Activated CD8-positive, alpha-beta memory T cell treated with anti-CD3 and anti-CD28 coated beads for 4 hours (primary cell): ENCODE data around the gene MNX1.

Experiments used
- DNase-seq, 2 donors: peaks; one replicate each; pipeline ENCODE4 v3.0.0-alpha.2; 2020; ENCODE audit warnings: low read depth in 2 of 2

MNX1 gene

DNA sequence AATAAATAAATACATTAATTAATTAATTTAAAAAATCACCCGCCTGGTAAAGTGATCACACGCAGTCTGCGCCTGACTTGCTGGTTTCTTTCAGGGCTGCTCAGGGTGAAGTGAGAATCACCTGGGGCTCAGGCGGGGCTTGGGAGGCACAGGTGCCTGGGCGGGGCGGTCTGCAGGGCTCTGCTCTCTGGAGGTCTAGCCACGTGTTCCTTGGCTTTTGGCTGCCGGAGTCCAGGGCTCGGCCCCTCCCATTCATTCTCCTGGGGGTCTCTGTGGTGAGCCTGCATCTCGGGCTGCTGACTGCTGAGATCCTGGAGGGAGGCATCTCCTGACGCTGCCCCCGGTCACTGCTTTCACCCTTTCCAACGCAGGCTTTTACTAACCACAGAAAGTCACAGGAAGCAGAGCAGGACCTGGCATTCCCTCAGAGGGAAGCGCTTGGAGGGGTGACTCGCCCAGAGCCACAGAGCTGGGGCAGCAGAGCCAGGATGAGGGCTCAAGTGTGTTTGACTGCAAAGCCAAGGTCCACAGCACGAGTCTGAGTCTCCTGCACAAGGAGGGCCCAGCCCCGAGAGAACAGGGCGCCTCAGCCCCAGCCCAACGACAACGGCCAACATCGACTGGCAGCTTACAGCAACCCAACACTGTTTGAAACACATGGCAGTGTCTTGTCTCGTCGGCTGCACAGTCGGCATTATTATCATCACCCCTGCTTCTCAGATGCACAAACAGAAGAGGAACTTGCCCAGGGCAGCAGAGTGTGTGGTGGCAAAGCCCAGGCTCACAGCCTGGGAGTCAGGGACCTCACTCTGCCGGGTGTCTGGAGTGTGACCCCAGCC is 22.4 kb upstream of the MNX1 start:
- DNase-seq: no peak

DNA sequence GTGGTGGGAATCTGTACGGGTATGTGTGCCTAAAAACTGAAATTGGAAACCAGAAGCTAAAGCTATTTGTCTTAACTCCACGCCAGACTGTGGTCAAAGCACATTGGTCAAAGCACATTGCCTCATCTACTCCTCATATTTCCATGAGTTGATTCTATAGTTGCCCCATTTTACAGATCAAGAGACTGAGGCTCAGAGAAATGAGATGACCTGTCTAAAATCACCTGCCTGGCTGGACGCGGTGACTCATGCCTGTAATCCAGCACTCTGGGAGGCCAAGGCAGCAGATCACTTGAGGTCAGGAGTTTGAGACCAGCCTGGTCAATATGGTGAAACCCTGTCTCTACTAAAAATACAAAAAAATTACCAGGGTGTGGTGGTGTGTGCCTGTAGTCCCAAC is 21.7 kb upstream of the MNX1 start:
- no peak for DNase-seq

DNA sequence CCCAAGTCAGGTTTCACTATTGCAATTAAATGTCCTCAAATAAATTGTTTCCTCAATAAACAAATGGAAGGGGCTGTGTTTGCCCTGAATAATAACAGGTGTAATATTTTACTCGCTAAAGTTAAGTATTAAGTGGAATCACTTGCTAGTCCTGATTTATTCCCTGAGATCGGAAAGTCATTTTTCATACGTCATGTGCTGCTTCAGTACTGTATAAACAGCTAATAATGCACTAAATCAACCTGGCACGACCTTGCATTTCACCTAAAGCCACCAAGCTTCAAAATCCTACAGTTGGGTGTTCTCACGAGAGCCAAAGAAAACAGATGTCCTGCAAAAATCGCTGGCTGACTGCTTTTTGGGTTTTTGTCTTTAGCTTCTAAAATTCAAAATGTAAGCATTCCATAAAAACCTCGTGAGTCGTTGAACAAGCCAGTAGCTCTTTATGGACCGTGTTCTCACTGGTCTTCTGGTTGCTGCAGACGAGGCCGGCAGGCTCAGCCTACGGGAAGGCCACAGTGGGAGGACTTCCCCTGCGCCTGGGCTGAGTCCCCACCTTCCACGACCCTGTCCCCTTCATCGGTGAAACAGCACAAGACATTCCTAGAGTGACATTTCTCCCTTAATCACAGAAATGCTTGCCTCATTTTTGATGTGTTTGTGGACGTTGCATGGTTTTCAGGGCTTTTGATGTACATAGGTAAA is 17.9 kb upstream of the MNX1 start:
- DNase-seq: no peak

- DNase-seq: no peak
Observed at GRCh38 chr7:157027568-157028198, 17.2 kb upstream of the MNX1 start.

- no peak for DNase-seq
Observed at GRCh38 chr7:157024716-157025115, 14.3 kb upstream of the MNX1 start.

DNA sequence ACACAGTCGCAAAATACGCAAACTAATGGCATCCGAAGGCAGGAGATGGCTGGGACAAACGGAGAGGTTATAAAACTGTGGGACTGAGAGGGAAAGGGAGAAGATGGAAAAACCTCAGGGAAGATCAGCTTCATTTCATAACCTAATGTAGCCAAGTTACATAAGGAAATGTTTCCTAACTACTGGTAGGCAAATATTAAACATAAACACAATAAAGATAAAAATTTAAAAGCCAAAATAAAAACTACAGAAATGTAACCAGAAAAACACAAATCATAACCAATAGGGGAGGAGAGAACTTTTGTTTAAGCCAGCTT is 13.1 kb upstream of the MNX1 start:
- DNase-seq: no peak

DNA sequence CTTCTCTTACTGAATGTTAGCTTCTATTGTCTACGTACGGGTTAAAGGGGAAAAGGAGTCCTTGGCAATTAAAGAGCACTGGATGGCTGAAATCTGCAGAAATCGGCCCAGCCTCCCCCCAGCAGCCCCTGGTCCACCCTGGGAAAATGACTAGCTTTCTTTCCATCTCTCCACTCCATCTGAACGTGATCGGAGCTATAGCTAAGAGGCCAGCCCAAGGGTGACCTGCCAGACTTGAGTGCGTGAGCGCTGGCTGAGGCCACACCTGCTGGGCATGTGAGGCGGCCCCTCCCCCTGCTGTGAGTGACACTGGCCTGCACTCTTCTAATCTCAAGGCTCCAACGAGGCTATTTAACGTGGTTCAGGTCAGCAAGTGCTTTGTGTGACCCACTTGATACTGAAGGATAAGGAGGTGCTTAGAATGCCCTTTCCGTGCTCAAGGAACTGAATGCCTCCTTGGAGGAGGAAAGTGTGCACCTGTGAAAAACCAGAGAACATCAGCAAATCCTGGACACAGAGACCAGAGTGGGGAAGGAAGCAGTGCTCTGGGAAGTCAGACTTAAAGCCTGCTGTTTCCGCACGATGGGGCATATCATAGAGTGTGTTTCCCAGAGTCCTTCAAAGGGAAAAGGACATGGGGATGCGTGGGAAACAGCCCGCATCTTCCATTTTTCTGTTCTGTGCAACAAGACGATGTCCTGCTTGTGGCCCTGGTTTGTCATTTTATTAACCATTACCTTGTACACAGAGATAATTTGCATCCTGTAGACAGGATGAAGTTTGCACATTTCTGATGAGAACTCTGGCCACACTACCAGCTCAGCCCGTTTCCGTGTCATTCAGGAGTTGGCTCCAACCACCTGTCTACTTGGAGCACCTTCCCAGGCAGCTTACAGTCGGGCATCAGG is 12.5 kb upstream of the MNX1 start:
- no peak for DNase-seq

GRCh38 chr7:157021871-157022680 is 11.6 kb upstream of the MNX1 start:
- no peak for DNase-seq

DNA sequence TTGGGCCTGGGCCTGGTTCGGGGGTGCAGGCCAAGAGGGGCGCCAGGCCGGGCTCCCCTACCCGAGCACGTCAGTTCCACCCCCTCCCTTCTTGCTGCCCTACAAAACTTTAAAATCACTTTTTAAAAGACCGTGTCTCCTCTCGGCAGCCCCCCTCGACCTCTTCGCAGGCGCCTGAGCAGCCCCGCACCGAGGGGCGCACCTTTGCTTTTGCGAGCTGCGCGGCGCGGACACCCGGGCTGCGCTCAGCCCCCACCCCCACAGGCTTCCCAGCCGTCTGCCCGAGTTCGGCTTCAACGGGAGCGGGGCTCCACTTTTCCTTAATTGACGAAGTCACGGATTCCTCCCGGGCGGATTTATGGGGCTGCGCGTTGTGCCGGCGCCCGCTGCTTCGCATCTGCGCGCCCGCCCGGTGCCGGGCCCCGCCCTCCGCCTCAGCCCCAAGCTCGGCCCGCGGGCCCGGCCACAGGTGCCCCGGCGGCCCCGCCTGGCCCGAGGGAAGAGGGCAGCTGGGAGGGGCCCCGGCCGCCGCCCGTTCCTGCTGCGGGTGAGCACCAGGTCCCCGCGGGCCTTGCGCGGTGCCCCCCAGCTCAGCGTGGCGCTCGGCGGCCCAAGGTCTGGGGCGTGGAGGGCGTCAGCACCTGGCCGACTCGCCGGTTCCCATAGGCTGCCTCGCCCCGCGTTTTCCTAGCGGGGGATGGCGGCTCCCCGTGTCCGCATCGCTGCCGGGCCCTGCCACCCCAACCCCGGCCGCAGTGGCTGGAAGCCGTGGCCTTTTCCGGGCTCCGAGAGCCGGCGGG is 10.8 kb upstream of the MNX1 start:
- DNase-seq: no peak

- no peak for DNase-seq
Observed at GRCh38 chr7:157020514-157021070, 10.1 kb upstream of the MNX1 start.

GRCh38 chr7:157019718-157020451 is 9.4 kb upstream of the MNX1 start:
- DNase-seq: no peak

- DNase-seq: no peak
Observed at GRCh38 chr7:157018997-157019608, 8.6 kb upstream of the MNX1 start.

DNA sequence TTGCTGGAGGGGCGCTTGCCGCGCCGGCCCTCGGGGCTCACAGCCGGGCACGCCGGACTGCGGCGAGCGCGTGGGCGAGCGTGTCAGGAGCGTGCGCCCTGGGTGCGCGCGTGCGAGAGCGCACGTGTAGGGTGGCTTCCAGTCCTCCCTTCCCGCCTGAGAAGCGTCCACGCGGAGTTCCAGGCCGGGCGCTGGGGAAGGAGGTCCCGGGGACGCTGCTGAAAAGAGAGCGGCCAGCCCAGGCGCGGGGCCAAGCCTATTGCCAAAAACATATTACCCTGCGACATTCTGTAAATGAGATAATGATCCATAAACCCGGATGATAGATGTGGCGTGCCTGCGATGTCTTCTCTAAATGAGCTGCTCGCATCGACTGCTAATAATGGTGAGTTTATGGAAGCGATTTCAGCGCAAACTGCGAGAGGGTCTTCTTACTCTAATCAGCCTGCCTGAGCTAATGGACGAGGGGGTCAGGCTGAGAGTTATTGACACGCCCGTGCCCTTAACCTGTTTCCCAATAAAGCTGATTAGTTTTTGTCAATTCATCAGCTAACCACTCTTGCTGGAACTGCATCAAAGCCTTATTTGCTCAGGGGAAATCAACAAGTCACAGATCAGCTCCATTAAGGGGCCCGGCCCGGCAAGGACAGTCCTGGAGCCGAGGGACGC is 8.0 kb upstream of the MNX1 start:
- DNase-seq: no peak

GRCh38 chr7:157017603-157018327 is 7.3 kb upstream of the MNX1 start:
- no peak for DNase-seq

DNA sequence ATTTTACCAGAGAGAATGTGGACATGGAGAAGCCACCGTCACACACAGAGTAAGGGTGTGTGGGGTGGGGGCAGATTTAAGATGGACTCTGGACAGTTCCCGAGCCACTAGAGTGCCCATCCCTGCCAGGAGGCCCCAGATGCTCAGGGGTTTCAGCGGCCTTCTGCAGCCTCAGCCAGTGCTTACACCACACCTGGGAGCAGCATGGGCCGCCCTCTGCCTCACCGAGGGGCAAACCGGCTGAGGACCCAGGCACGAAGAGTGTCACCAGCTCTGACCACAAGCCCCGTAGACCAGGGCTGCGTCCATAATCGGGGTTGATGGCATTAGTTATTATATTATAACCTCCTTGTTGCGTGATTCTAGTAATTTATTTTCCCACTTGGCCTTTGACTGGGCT is 6.7 kb upstream of the MNX1 start:
- no peak for DNase-seq

GRCh38 chr7:157016352-157017041 is 6.0 kb upstream of the MNX1 start:
- DNase-seq: no peak

GRCh38 chr7:157016024-157016351 is 5.5 kb upstream of the MNX1 start:
- DNase-seq: no peak
